Measurements from ENCODE around the gene CDK11B. TPM values are rescaled to one million over a fixed set of nuclear protein-coding genes. Genes with fewer than 3 reads are reported as not detected.

Gene CDK11B
- total RNA-seq, 2 donors from 2014 or later: 31.8 to 44.7 TPM

DNA sequence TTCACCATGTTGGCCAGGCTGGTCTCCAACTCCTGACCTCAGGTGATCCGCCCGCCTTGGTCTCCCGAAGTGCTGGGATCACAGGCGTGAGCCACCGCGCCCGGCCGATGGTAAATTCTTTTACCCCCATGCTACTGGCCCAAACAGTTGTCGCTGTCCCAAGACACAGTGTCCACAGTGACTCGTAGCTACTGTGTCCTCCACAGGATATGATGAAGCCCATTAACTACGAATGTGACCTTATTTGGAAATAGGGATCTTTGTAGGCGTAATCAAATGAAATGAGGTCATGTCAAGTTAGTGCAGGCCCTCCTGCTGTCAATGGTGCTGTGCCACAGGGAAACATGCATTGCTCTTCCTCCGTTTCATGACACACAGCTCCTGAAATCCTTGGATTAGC lies 67.4 kb downstream of the CDK11B start:
- no peaks in the 10 kb centered on the region for H3K36me3 ChIP-seq
- DNase-seq: no peak
- H3K27me3 ChIP-seq: peaks cover 1% of the 10 kb centered on the region
- TF ChIP-seq CTCF (IDR thresholded peaks at IDR 0.05): no peak
- no peak overlapping the region for H3K9ac ChIP-seq (ENCODE audit: low read depth in 2 of 2, low read length in 2 of 2)
- no peaks in the 10 kb centered on the region for H3K4me1 ChIP-seq
- intact Hi-C loops (cut with DNase I): no loop called here
- no peaks in the 10 kb centered on the region for H3K9me3 ChIP-seq
- no peak overlapping the region for H3K27ac ChIP-seq
- H3K4me3 ChIP-seq: no peak overlapping the region

Other genes with a start within 250 kb of the CDK11B start
- gene ANKRD65, start 237.7 kb downstream of the CDK11B start, total RNA-seq: 1 to 10 TPM in 1 of 2 donors, under 1 TPM in 1; 0.57 to 2.0 TPM
- 10 to 100 TPM; 43.5 to 74.0 TPM for gene VWA1, start 223.3 kb downstream of the CDK11B start, total RNA-seq
- under 1 TPM; 0.16 to 0.64 TPM for gene ATAD3C, start 209.3 kb downstream of the CDK11B start, total RNA-seq
- 10 to 100 TPM; 16.6 to 62.9 TPM for gene ATAD3B, start 187.2 kb downstream of the CDK11B start, total RNA-seq
- gene ATAD3A, start 146.8 kb downstream of the CDK11B start, total RNA-seq: 10 to 100 TPM; 19.6 to 74.0 TPM
- gene TMEM240, start 118.4 kb downstream of the CDK11B start, total RNA-seq: under 1 TPM; 0.77 to 0.91 TPM
- gene SSU72, start 84.1 kb downstream of the CDK11B start, total RNA-seq: 100 to 1,000 TPM; 120 to 175 TPM
- 1 to 10 TPM; 2.9 to 4.2 TPM for gene FNDC10, start 58.9 kb downstream of the CDK11B start, total RNA-seq
- gene MIB2, start 43.5 kb downstream of the CDK11B start, total RNA-seq: 100 to 1,000 TPM in 1 of 2 donors, 10 to 100 TPM in 1; 57.0 to 121 TPM
- gene MMP23B, start 26.8 kb downstream of the CDK11B start, total RNA-seq: 1 to 10 TPM; 3.0 to 5.8 TPM
- gene SLC35E2B, start 33.8 kb upstream of the CDK11B start, total RNA-seq: 10 to 100 TPM; 41.5 to 57.8 TPM
- 10 to 100 TPM; 52.2 to 58.5 TPM for gene CDK11A, start 65.4 kb upstream of the CDK11B start, total RNA-seq
- gene NADK, start 119.5 kb upstream of the CDK11B start, total RNA-seq: 100 to 1,000 TPM; 122 to 146 TPM
- 100 to 1,000 TPM; 281 to 367 TPM for gene GNB1, start 232.1 kb upstream of the CDK11B start, total RNA-seq

All from colonic mucosa (tissue), 4 donors.